Hepatocyte (in vitro differentiated cells): ENCODE results near the gene IL21R. TPM values are rescaled to one million over a fixed set of nuclear protein-coding genes. Genes with fewer than 3 reads are reported as not detected.

Experiments
- DNase-seq: peaks from one replicate; pipeline ENCODE4 v3.0.0-alpha.2; 2016; ENCODE audit warnings: low spot score
- H2AFZ ChIP-seq: fragments of 200-600 bp; sonication (generic); 2 replicates; pipeline ENCODE4 v1.6.0; 2016; ENCODE audit warnings: antibody characterized with exemption, mild to moderate bottlenecking
- H3K27ac ChIP-seq: fragments of 200-600 bp; sonication (generic); 2 replicates; pipeline ENCODE4 v1.5.1; 2016; ENCODE audit warnings: mild to moderate bottlenecking
- H3K27me3 ChIP-seq: fragments of 200-600 bp; sonication (generic); 2 replicates; pipeline ENCODE4 v1.6.1; 2016
- H3K36me3 ChIP-seq: fragments of 200-600 bp; sonication (generic); replicated peaks from 2 replicates; pipeline ENCODE4 v1.5.1; 2016; ENCODE audit warnings: low read depth; ENCODE audit not compliant: insufficient read depth
- H3K4me1 ChIP-seq: fragments of 200-600 bp; sonication (generic); 2 replicates; pipeline ENCODE4 v1.5.1; 2016; ENCODE audit warnings: mild to moderate bottlenecking, moderate library complexity; ENCODE audit not compliant: insufficient read depth
- H3K4me2 ChIP-seq: fragments of 200-600 bp; sonication (generic); 2 replicates; pipeline ENCODE4 v1.6.0; 2016
- H3K4me3 ChIP-seq: fragments of 200-600 bp; sonication (generic); 2 replicates; pipeline ENCODE4 v1.5.1; 2016; ENCODE audit warnings: mild to moderate bottlenecking
- H3K79me2 ChIP-seq: fragments of 200-600 bp; sonication (generic); 2 replicates; pipeline ENCODE4 v1.6.0; 2017; ENCODE audit warnings: mild to moderate bottlenecking
- H3K9me2 ChIP-seq: fragments of 200-600 bp; sonication (generic); replicated peaks from 2 replicates; pipeline ENCODE4 v1.6.0; 2017; ENCODE audit warnings: mild to moderate bottlenecking; ENCODE audit not compliant: insufficient read depth
- H3K9me3 ChIP-seq: fragments of 200-600 bp; sonication (generic); 2 replicates; pipeline ENCODE4 v1.5.1; 2016; ENCODE audit warnings: low read depth, mild to moderate bottlenecking
- H4K20me1 ChIP-seq: fragments of 200-600 bp; sonication (generic); 2 replicates; pipeline ENCODE4 v1.6.0; 2016; ENCODE audit warnings: mild to moderate bottlenecking; ENCODE audit not compliant: insufficient read depth, poor library complexity, severe bottlenecking
- EZH2 ChIP-seq: fragments of 200-600 bp; sonication (generic); IDR thresholded peaks from 2 replicates; pipeline ENCODE4 v1.6.1; 2016; ENCODE audit warnings: antibody characterized with exemption, mild to moderate bottlenecking, borderline replicate concordance
- EZH2phosphoT487 ChIP-seq: fragments of 200-600 bp; sonication (generic); IDR thresholded peaks from one replicate; pipeline ENCODE4 v1.6.1; 2018; ENCODE audit warnings: antibody characterized with exemption, mild to moderate bottlenecking, low read depth, moderate library complexity; ENCODE audit not compliant: unreplicated experiment, severe bottlenecking
- WGBS: methylation state at CpG from one replicate; pipeline ENCODE4 v1.1.6; 2016; ENCODE audit warnings: low lambda C conversion rate; ENCODE audit errors: missing lambda C conversion rate; 5-methylcytosine and 5-hydroxymethylcytosine counted together
- polyA plus RNA-seq: library from polyadenylated mRNA; unstranded; fragments of >200 nt; fragmentation: Nextera tagmentation; extraction: Ambion mirVana; gene quantifications from 2 replicates; pipeline ENCODE4 v1.2.1, GENCODE V29; 2016
- total RNA-seq: library from RNA; depleted of rRNA; stranded (reverse); fragments of >200 nt; gene quantifications from 2 replicates; pipeline ENCODE4 v1.2.3, GENCODE V29; 2014
- TF ChIP-seq, protein P1 (sequence below): fragments of 200-600 bp; sonication (generic); IDR thresholded peaks from 2 replicates; pipeline ENCODE4 v1.5.1; 2016; ENCODE audit warnings: antibody characterized with exemption, mild to moderate bottlenecking; ENCODE audit not compliant: poor library complexity

The IL21R gene
- total and polyA plus RNA-seq, 2 experiments from 2014 or later, result 0.10 TPM; not detected in 1

DNA sequence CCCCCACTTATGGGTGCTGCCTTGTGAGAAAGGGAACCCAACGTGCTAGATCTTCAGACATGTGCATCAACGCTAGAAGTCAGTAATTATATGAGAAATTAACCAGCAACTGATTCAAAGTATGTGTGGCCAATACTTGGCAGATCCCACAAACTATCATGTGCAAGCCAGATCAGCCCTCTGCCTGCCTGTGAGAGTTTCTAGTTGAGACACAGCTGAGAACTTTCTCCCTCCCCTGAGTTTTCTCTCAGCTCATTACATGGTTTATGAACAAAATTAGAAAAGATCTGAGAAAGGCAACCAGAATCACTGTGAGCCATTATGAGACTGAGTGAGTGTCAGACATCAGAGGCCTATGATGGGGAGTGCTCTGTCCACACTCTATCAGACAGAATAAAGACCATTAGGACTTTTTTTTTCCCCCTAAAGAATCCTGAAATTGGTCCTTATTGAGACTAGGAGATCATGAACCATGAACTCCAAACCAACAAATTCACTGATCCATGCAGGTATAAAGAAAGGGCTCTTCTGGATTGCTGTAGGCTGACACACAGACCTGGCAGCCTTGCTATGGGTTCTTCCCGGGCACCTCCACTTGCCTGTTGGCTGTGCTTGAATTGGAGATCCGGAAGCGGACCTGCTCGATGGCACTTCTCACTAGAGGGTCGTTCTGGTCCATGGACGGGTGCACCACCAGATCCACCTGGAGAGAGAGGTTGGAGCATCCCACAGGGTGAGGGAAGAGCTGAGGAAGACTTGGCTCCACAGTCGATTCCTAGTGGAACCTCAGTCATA is 96.3 kb downstream of the IL21R start:
- Histone ChIP-seq H3K79me2 (no peaks in the 10 kb centered on the region), H3K9me3 (no peaks in the 10 kb centered on the region), H3K9me2 (no peaks in the 10 kb centered on the region), H3K27ac (no peak overlapping the region), H2AFZ (no peak overlapping the region), H3K4me2 (no peak overlapping the region), H3K4me3 (no peak overlapping the region), H4K20me1 (no peaks in the 10 kb centered on the region), H3K36me3 (no peaks in the 10 kb centered on the region), H3K27me3 (no peaks in the 10 kb centered on the region), H3K4me1 (no peaks in the 10 kb centered on the region)
- WGBS, result 98% methylated on average over 9 of the region's 9 CpGs
- no peak for TF ChIP-seq EZH2
- TF ChIP-seq, protein P1, sequence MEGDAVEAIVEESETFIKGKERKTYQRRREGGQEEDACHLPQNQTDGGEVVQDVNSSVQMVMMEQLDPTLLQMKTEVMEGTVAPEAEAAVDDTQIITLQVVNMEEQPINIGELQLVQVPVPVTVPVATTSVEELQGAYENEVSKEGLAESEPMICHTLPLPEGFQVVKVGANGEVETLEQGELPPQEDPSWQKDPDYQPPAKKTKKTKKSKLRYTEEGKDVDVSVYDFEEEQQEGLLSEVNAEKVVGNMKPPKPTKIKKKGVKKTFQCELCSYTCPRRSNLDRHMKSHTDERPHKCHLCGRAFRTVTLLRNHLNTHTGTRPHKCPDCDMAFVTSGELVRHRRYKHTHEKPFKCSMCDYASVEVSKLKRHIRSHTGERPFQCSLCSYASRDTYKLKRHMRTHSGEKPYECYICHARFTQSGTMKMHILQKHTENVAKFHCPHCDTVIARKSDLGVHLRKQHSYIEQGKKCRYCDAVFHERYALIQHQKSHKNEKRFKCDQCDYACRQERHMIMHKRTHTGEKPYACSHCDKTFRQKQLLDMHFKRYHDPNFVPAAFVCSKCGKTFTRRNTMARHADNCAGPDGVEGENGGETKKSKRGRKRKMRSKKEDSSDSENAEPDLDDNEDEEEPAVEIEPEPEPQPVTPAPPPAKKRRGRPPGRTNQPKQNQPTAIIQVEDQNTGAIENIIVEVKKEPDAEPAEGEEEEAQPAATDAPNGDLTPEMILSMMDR, result no peak
- no peak for TF ChIP-seq EZH2phosphoT487
- DNase-seq, result no peak

DNA sequence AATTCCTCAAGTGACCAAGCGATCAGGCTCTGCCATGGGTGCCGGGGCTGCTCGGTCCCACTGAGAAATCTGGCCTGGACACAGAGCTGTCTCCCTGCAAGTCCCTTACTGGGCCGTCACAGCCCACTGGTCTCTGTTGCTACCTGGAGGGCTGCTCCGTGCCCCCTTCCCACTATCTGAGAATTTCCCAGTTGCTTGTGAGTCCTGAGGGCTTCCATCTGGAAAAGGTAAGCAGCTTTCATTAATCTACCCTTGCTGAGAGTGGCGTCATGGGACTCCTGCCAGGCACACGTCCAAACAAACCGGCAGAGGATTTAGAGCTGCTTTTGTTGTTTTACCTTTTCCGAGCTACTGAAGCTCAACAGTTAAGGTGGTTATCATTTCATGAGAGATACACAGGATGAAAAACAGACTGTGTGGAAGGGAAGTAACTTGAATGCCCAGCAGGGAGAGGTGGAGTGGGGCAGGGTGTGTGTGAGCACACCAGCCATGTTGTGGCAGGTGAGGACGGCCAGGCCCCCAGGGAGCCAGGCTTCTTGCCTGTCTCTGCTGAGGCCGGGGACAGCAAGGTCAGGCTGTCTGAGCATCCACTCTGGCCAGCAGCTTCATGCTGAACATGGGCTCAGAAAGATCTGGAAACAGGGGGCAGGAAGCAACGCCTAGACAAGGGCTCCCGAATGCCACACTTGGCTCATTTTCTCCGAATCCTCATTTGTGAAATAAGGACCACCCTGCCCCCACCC is 97.1 kb downstream of the IL21R start:
- H4K20me1 ChIP-seq, result no peaks in the 10 kb centered on the region
- no peak overlapping the region for H2AFZ ChIP-seq
- no peaks in the 10 kb centered on the region for H3K36me3 ChIP-seq
- 92% methylated on average over 14 of the region's 14 CpGs for WGBS
- H3K27me3 ChIP-seq, result no peaks in the 10 kb centered on the region
- TF ChIP-seq EZH2 (no peak), EZH2phosphoT487 (no peak)
- TF ChIP-seq, protein P1, result no peak
- H3K4me2 ChIP-seq, result no peak overlapping the region
- H3K9me2 ChIP-seq, result no peaks in the 10 kb centered on the region
- no peak overlapping the region for H3K4me3 ChIP-seq
- no peaks in the 10 kb centered on the region for H3K4me1 ChIP-seq
- no peaks in the 10 kb centered on the region for H3K79me2 ChIP-seq
- H3K9me3 ChIP-seq, result no peaks in the 10 kb centered on the region
- no peak overlapping the region for H3K27ac ChIP-seq
- DNase-seq, result no peak

DNA sequence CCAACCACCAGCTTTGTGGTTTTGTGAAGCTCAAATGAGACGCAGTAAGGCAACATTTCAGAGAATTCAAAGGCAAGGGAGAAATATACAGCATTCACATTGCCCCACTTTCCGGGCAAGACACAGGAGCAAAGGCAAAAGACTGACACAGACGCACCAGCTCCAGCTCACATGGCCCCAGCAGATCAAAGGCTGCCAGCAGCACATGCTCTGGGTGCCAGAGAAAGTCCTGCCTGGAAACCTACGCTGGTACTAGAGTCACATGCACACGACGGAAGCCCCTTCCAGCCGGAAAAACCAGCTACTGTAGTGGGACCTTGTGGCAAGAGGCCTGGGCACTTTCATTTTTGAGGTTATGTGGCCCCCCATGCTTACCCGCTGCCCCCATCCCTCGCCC is 97.7 kb downstream of the IL21R start:
- H4K20me1 ChIP-seq, result no peaks in the 10 kb centered on the region
- H3K27ac ChIP-seq, result no peak overlapping the region
- H3K4me2 ChIP-seq, result no peak overlapping the region
- H3K27me3 ChIP-seq, result no peaks in the 10 kb centered on the region
- no peaks in the 10 kb centered on the region for H3K9me2 ChIP-seq
- DNase-seq, result no peak
- no peak overlapping the region for H2AFZ ChIP-seq
- H3K9me3 ChIP-seq, result no peaks in the 10 kb centered on the region
- no peak overlapping the region for H3K4me3 ChIP-seq
- H3K36me3 ChIP-seq, result no peaks in the 10 kb centered on the region
- H3K79me2 ChIP-seq, result no peaks in the 10 kb centered on the region
- WGBS, result 96% methylated on average over 9 of the region's 9 CpGs
- no peak for TF ChIP-seq EZH2phosphoT487
- TF ChIP-seq, protein P1, result no peak
- no peak for TF ChIP-seq EZH2
- no peaks in the 10 kb centered on the region for H3K4me1 ChIP-seq
